ENCODE data around the gene FNDC10.

Gene FNDC10

DNA sequence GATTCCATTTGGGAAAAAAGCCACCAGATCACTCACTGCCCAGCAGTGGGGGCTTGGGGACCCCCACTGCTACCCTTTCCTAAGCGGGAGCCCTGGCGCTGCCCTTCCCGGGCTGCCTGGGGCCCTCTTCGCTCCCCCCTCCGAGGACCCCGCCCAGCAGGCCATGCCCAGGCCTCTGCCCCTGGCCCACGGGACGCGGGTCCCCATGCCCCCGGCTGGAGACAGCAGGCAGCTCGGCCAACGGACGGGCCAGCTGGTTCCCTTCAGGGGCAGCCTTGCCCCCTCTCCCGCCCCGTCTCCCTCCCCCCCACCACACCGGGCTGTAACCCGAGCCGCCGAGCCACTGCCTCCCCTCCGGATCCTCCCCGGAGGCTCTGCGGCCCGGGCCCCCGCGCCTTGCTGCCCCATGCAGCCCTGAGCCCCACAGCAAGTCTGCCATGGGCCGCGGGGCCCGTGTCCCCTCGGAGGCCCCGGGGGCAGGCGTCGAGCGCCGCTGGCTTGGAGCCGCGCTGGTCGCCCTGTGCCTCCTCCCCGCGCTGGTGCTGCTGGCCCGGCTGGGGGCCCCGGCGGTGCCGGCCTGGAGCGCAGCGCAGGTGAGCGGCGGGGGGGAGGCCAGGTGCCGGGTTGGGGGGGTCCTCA is 32.0 kb upstream of the FNDC10 start, which contains the start of gene MMP23B:
Gene MMP23B, plus strand, starts transcription at position 392 of the 639 bp plus-strand sequence. Its CDS starts 46 bp downstream, at position 438.
- POLR2A ChIA-PET = no interaction called here
- DNase-seq (ENCODE audit: extremely low spot score) = peak; percentile 37

DNA sequence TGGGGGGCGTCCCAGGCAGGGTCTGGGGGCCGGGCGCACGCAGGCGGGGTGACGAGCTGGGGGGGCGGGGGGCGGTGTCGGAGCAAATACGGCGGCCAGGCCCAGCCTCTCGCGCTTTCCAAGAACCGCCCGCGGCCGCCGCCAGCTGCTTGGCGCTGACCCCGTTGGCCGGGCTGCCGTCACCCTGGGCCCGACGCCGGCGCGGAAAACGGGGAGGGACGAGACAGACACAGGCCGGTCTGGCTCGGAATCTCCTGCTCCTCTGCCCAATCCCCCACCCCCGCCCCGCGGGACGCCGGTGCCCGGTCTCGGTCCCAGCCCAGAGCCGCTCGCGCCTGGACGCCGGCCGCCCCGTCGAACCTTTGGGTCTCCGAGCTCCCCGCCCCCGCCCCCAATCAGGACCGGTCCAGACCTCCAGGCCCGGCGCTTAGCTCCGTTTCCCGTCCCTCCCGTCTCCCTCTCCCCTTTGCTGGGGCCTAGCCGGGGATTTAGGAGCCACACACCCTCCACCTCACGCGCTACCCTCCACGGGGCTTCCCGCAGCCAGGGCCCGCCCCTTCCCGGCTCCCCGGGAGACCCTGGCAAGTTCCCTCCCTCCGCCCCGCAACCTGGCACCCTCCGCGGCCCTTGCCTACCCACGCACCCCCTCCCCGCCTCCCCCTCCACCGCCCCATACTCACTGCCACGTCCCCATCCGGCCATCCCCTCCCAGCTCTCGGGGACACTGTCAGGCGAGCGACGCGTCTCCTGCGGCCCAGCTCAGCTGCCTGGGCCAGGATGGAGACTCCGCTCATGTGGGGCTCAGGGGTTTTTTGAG is 31.2 kb upstream of the FNDC10 start:
- CTCF ChIA-PET = no interaction called here
- TF ChIP-seq NFRKB (IDR thresholded peaks at IDR 0.05) (no peak), CTBP1 (IDR thresholded peaks at IDR 0.05; ENCODE audit: borderline replicate concordance) (no peak), FOXK2 (IDR thresholded peaks at IDR 0.05) (no peak), SUZ12 (IDR thresholded peaks at IDR 0.05) (no peak), ARNT (IDR thresholded peaks at IDR 0.05) (no peak), LEF1 (IDR thresholded peaks at IDR 0.05; ENCODE audit: borderline replicate concordance) (no peak), FOXM1 (IDR thresholded peaks at IDR 0.05; ENCODE audit: borderline replicate concordance) (no peak), ELF4 (IDR thresholded peaks at IDR 0.05) (no peak), ZNF384 (IDR thresholded peaks at IDR 0.05) (no peak), BHLHE40 (IDR thresholded peaks at IDR 0.05; ENCODE audit: borderline replicate concordance) (no peak), HDGF (IDR thresholded peaks at IDR 0.05; ENCODE audit: borderline replicate concordance) (no peak), L3MBTL2 (conservative IDR thresholded peaks at IDR 0.05) (no peak), TARDBP (IDR thresholded peaks at IDR 0.05) (no peak), SP1 (IDR thresholded peaks at IDR 0.05) (no peak), FOXA1 (IDR thresholded peaks at IDR 0.05) (no peak)
- TF ChIP-seq, protein P1, sequence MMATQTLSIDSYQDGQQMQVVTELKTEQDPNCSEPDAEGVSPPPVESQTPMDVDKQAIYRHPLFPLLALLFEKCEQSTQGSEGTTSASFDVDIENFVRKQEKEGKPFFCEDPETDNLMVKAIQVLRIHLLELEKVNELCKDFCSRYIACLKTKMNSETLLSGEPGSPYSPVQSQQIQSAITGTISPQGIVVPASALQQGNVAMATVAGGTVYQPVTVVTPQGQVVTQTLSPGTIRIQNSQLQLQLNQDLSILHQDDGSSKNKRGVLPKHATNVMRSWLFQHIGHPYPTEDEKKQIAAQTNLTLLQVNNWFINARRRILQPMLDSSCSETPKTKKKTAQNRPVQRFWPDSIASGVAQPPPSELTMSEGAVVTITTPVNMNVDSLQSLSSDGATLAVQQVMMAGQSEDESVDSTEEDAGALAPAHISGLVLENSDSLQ (IDR thresholded peaks at IDR 0.05) = no peak
- POLR2A ChIA-PET = no interaction called here
- DNase-seq (ENCODE audit: extremely low spot score) = no peak

More for the DNA sequence above, 32.0 kb upstream of the FNDC10 start, which contains the start of gene MMP23B:
- CTCF ChIA-PET = no interaction called here
- TF ChIP-seq L3MBTL2 (conservative IDR thresholded peaks at IDR 0.05) (no peak), ZNF384 (IDR thresholded peaks at IDR 0.05) (no peak), ARNT (IDR thresholded peaks at IDR 0.05) (no peak), FOXK2 (IDR thresholded peaks at IDR 0.05) (no peak), FOXA1 (IDR thresholded peaks at IDR 0.05) (no peak), ELF4 (IDR thresholded peaks at IDR 0.05) (no peak), LEF1 (IDR thresholded peaks at IDR 0.05; ENCODE audit: borderline replicate concordance) (no peak)
- TF ChIP-seq, protein P1 (IDR thresholded peaks at IDR 0.05) = no peak

DNA sequence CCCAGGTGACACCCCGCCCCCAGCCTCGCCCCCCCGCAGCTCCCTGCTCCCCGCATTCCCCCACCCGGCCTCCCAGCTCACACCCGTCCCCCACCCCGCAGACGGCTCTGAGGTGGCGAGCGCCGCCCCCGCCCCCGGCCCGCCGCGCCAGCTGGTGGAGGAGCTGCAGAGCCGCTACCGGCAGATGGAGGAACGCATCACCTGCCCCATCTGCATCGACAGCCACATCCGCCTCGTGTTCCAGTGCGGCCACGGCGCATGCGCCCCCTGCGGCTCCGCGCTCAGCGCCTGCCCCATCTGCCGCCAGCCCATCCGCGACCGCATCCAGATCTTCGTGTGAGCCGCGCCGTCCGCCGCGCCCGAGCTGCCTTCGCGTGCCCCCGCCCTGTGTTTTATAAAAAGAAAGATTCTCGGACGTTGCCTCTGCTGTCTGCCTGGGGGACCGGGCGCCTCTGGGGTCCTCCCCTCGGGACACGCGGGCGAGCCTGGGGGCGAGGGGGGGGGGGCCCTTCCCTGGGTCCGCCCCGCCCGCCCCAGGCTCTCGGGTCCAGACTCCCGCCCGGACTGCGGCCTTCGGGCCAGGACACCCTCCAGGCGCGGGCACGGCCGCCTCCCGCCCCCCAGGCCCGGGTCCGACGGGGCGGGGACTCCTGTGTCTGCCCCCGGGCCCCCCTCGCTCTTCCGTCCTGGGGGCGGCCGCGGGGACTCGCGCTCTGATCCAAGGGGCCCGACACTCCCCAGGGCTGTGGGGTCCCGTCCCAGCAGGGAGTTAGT is 30.4 kb upstream of the FNDC10 start:
- CTCF ChIA-PET = no interaction called here
- POLR2A ChIA-PET = no interaction called here
- TF ChIP-seq BHLHE40 (IDR thresholded peaks at IDR 0.05; ENCODE audit: borderline replicate concordance) (no peak), SP1 (IDR thresholded peaks at IDR 0.05) (no peak), CTBP1 (IDR thresholded peaks at IDR 0.05; ENCODE audit: borderline replicate concordance) (no peak), ZNF384 (IDR thresholded peaks at IDR 0.05) (no peak), ELF4 (IDR thresholded peaks at IDR 0.05) (no peak), FOXM1 (IDR thresholded peaks at IDR 0.05; ENCODE audit: borderline replicate concordance) (no peak), FOXK2 (IDR thresholded peaks at IDR 0.05) (no peak), FOXA1 (IDR thresholded peaks at IDR 0.05) (no peak), SUZ12 (IDR thresholded peaks at IDR 0.05) (no peak), HDGF (IDR thresholded peaks at IDR 0.05; ENCODE audit: borderline replicate concordance) (no peak)
- DNase-seq (ENCODE audit: extremely low spot score) = no peak

DNA sequence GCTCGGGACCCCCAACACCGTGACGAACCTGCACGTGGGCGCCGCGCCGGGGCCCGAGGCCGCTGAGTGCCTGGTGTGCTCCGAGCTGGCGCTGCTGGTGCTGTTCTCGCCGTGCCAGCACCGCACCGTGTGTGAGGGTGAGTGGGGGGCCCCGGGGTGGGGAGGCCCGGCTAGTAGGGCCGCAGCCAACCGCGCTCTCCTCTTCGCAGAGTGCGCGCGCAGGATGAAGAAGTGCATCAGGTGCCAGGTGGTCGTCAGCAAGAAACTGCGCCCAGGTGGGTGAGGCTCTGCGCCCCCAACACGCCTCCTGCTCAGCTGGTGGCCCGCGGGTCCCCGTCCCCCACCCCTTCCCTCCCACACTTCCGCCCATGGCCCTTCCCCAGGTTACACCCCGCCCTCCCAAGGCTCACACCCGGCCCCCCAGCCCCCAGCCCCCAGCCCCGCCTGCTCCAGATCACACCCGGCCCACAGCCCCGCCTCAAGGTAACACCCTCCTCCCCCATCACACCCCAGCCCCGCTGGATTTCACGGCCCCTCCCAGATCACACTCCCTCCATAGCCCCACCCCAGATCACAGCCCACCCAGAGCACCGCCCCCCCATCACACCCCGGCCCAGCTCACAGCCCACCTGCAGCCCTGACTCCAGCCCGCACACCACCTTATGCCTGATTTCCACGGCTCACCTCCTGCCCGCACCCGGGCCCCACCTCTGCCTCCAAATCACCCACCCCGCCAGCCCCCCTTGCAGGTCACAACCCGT is 29.7 kb upstream of the FNDC10 start:
- CTCF ChIA-PET = no interaction called here
- no peak for TF ChIP-seq FOXA1 (IDR thresholded peaks at IDR 0.05)
- TF ChIP-seq TARDBP (IDR thresholded peaks at IDR 0.05) = no peak
- no peak for DNase-seq (ENCODE audit: extremely low spot score)
- POLR2A ChIA-PET = no interaction called here

DNA sequence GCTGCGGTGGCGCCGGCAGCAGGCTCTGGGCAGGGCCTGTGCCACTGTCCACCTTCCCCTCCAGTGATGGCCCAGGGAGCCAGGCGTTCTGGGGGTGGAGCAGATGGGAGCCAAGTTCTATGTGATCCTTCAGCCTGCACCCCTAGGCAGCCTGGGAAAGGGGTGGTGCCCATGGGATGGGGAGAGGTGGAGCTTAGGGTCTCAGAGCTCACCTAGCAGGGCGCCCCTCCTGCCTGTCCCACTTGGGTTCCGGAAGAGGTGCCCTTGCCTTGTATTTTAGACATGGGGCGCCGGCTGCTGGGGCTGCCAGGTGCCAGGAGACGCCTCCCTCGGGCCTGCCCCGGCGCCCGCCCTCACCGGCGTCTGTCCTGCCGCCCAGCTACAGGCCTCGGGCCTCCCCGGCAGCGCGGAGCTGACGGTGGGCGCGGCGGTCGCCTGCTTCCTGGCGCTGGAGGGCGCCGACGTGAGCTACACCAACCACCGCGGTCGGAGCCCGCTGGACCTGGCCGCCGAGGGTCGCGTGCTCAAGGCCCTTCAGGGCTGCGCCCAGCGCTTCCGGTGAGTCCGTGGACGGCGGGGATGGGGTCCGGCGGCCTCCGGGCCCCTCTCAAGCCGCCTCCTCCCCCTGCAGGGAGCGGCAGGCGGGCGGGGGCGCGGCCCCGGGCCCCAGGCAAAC is 29.0 kb upstream of the FNDC10 start:
- no peak for DNase-seq (ENCODE audit: extremely low spot score)
- CTCF ChIA-PET = no interaction called here
- no peak for TF ChIP-seq CTBP1 (IDR thresholded peaks at IDR 0.05; ENCODE audit: borderline replicate concordance)
- TF ChIP-seq LEF1 (IDR thresholded peaks at IDR 0.05; ENCODE audit: borderline replicate concordance) = no peak
- TF ChIP-seq FOXM1 (IDR thresholded peaks at IDR 0.05; ENCODE audit: borderline replicate concordance) = no peak
- no peak for TF ChIP-seq ELF4 (IDR thresholded peaks at IDR 0.05)
- no peak for TF ChIP-seq L3MBTL2 (conservative IDR thresholded peaks at IDR 0.05)

More for the DNA sequence above, 29.0 kb upstream of the FNDC10 start:
- POLR2A ChIA-PET = interaction anchor here (0.7 kb wide), 1 partner anchor 13 kb away, joined by 3 read pairs; no protein-coding TSS in a partner anchor

All from HEK293T (cell line).